PC-9 (cell line): ENCODE results near the gene CALML5.

ENCODE experiments used
- EZH2 ChIP-seq: fragments of 200-600 bp; sonication (generic); IDR thresholded peaks from 2 replicates; pipeline ENCODE4 v1.8.0; 2017; ENCODE audit warnings: antibody characterized with exemption, low read depth
- TF ChIP-seq, protein P1 (sequence below): fragments of 200-600 bp; sonication (generic); conservative IDR thresholded peaks from 2 replicates; pipeline ENCODE4 v1.6.1; 2017; ENCODE audit warnings: mixed run types, antibody characterized with exemption, mild to moderate bottlenecking, moderate library complexity

DNA sequence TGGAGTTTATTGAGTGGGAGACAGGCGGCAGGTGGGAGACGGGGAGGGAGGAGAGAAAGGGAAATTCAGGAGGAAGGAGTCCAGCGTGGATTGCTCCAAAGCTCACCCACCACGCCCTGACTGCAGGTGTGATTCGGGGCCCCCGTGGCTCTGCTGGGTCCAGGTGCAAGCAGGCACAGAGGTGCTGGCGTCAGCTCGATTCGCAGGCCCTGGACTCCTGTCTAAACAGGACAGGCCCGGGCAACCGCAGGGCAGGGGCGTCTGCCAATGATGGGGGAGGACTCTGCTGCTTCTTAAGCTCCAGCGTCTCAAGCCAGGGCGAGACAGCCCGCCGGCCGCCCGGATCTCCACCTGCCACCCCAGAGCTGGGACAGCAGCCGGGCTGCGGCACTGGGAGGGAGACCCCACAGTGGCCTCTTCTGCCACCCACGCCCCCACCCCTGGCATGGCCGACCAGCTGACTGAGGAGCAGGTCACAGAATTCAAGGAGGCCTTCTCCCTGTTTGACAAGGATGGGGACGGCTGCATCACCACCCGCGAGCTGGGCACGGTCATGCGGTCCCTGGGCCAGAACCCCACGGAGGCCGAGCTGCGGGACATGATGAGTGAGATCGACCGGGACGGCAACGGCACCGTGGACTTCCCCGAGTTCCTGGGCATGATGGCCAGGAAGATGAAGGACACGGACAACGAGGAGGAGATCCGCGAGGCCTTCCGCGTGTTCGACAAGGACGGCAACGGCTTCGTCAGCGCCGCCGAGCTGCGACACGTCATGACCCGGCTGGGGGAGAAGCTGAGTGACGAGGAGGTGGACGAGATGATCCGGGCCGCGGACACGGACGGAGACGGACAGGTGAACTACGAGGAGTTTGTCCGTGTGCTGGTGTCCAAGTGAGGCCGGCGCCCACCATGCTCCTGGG, 25.5 kb upstream of the CALML5 start, which contains the start of gene CALML3:
- TF ChIP-seq, protein P1, sequence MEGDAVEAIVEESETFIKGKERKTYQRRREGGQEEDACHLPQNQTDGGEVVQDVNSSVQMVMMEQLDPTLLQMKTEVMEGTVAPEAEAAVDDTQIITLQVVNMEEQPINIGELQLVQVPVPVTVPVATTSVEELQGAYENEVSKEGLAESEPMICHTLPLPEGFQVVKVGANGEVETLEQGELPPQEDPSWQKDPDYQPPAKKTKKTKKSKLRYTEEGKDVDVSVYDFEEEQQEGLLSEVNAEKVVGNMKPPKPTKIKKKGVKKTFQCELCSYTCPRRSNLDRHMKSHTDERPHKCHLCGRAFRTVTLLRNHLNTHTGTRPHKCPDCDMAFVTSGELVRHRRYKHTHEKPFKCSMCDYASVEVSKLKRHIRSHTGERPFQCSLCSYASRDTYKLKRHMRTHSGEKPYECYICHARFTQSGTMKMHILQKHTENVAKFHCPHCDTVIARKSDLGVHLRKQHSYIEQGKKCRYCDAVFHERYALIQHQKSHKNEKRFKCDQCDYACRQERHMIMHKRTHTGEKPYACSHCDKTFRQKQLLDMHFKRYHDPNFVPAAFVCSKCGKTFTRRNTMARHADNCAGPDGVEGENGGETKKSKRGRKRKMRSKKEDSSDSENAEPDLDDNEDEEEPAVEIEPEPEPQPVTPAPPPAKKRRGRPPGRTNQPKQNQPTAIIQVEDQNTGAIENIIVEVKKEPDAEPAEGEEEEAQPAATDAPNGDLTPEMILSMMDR: no peak
- no peak for TF ChIP-seq EZH2
